Muscle of leg (tissue), 11 donors: ENCODE results near the gene DUOX1. TPM values are rescaled to one million over a fixed set of nuclear protein-coding genes. Genes with fewer than 3 reads are reported as not detected.

Source experiments
- DNase-seq: peaks from one replicate; pipeline ENCODE4 v3.0.0; 2013
- H3K27ac ChIP-seq: one replicate; pipeline ENCODE4 v1.5.1; 2013; ENCODE audit warnings: mild to moderate bottlenecking, low read length, control low read depth
- H3K27me3 ChIP-seq: one replicate; pipeline ENCODE4 v1.6.1; 2013; ENCODE audit warnings: low read length; ENCODE audit not compliant: control insufficient read depth, insufficient read depth
- H3K36me3 ChIP-seq: one replicate; pipeline ENCODE4 v1.6.1; 2013; ENCODE audit warnings: low read length; ENCODE audit not compliant: control insufficient read depth, insufficient read depth
- H3K4me1 ChIP-seq: one replicate; pipeline ENCODE4 v1.6.1; 2013; ENCODE audit warnings: low read length; ENCODE audit not compliant: control insufficient read depth, insufficient read depth
- H3K4me3 ChIP-seq: one replicate; pipeline ENCODE4 v1.5.1; 2013; ENCODE audit warnings: low read length, control low read depth
- H3K9me3 ChIP-seq: replicated peaks from 2 replicates; pipeline ENCODE4 v1.6.1; 2013; ENCODE audit warnings: low read depth, low read length; ENCODE audit not compliant: control insufficient read depth
- WGBS: methylation state at CpG from one replicate; pipeline ENCODE4 v1.1.5; 2013; ENCODE audit warnings: missing lambda C conversion rate; ENCODE audit not compliant: insufficient coverage; 5-methylcytosine and 5-hydroxymethylcytosine counted together
- polyA plus RNA-seq, 8 donors: library from polyadenylated mRNA; unstranded; fragments of 120-200 nt; gene quantifications; one replicate each; pipeline versions ENCODE4 v1.2.1 to v1.2.3, GENCODE V29; 2013; ENCODE audit warnings: inconsistent platforms in 1 of 8, low replicate concordance in 1 of 8; ENCODE audit not compliant: insufficient read length in 8 of 8, insufficient read depth in 1 of 8
- total RNA-seq: library from RNA; stranded (reverse); fragments of 120-200 nt; gene quantifications from one replicate; pipeline ENCODE4 v1.2.4, GENCODE V29; 2013

Gene DUOX1
- total and polyA plus RNA-seq, 9 donors, result 0.04 to 3.2 (median 1.4) TPM

DNA sequence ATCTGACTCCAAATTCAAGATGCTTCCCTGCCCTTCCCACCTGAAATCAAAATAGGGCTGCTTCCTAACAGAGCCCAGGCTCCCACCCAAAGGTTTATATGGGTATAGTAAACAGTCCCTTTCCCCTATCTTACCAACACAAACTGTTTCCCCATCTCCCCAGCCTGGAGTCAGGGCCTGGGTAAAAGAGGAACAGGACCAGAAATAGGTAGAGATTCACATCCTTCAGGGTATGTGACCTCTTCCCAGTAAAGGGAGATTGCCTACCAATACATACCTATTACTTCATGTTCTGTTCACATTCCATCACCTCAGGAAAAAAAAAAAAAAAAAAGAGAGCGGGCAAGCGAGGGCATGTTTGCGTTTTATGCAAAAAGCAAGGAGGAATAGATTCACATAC, 67.7 kb downstream of the DUOX1 start:
- no peaks in the 10 kb centered on the region for H3K27me3 ChIP-seq
- H3K4me1 ChIP-seq, result peaks cover 7% of the 10 kb centered on the region
- WGBS, result no CpG with 5 or more reads among the region's 3 CpGs
- DNase-seq, result no peak
- H3K27ac ChIP-seq, result no peak overlapping the region
- no peaks in the 10 kb centered on the region for H3K36me3 ChIP-seq
- H3K9me3 ChIP-seq, result no peaks in the 10 kb centered on the region
- peak overlapping the region; percentile 93 for H3K4me3 ChIP-seq

DNA sequence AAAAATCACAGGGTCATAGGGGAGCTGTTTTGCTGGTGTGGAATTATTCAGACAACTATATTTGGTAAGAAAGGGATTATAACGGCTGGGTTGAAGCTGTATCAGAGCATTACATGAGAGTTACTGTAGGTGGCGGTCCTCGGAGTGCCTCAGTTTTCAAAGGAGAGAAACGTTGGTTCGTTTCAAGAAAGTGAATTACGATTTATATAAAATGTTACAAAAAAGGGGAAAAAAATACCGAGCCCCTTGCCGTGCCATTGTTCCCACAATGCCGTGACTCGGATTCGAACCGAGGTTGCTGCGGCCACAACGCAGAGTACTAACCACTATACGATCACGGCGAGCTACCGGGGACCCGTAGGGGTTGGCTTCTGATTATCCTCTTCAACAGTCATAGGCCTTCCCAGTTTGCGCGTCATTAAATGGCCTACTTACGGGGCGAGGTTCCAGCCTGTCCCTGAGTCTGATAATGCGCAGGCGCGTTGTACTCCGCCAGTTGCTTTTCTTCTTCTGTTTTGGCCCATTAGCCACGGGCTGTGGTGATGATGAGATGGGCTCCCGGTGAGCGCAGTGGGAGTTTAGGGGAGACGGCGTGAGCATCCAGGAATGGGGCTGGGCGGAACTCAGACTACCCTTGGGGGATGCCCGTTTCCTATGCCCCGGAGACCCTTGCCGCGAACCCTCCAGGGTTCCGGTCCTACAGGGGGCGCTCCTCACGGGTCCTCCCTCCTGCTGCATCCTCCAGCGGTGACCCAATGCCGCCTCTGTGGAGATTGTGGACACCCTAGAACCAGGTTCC, 68.7 kb downstream of the DUOX1 start:
- DNase-seq, result peak; percentile 99
- H3K27me3 ChIP-seq, result no peaks in the 10 kb centered on the region
- H3K4me3 ChIP-seq, result peak overlapping the region; percentile 93
- under 1% methylated on average over 25 of the region's 42 CpGs for WGBS
- H3K36me3 ChIP-seq, result no peaks in the 10 kb centered on the region
- peaks cover 7% of the 10 kb centered on the region for H3K4me1 ChIP-seq
- peak overlapping the region; percentile 98 for H3K27ac ChIP-seq
- H3K9me3 ChIP-seq, result no peaks in the 10 kb centered on the region

DNA sequence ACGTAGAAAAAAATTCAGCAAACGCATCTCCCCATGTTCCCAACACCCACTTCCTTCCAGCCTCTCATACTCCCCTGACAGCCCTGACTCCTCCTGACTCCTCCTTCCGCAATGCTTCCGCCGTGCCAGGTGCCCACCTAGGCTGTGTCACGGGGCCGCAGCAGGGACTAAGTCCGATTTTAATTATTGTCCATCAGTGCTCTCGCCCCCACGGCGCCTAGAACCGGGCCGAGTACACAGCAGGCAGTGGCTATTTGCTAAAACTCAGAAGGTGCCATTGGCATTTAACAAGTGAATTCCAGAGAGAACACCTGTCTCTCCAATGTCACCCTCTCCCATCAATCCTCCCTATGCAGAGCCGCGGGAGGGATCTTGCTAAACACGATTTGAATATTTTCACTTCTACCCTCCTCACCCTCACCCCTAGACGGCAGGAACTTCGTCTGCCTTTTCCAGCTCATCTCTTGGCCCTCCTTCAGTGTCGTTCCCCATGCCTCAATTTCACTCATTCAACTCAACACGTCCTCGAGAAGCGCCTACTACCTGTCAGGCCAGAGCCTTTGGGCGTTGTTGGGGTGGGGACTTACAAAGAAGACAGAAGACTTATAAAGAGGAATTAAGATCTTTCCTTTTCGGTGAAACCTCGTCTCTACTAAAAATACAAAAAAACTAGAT, 69.5 kb downstream of the DUOX1 start:
- under 1% methylated on average over 18 of the region's 25 CpGs for WGBS
- no peaks in the 10 kb centered on the region for H3K9me3 ChIP-seq

DNA sequence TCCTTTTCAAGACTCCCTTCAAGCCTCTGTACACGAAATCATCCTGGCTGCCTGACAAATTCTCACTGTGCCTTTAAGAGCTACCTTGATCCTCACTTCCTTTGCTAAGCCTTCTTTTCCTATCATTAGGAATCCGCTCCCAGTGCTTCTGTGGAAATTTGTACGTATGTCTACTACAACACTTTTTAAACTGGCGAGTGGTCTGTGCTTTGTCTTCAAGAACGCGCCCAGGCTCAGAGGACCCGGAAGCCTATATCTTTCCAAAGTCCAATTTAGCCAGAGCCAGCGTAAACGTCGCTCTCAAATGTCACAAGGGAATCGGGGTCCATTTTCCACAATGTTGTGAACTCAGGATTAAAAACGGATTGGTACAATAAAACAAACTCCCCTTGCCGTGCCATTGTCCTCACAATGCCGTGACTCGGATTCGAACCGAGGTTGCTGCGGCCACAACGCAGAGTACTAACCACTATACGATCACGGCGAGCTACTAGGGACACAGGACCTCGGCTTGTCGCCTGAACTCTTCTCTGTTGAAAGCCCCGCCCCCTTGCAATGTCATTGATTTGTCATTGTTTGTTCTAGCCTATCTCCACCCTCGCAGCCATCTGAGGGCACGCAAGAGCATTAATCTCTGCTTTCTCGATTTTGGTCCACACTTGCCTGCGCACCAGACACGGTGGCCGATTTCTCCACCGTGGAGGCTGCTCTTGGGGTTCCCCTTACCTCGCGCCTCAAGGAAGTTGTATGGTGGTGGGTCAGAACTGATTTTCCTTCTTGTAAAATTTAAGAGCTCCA, 70.4 kb downstream of the DUOX1 start:
- Histone ChIP-seq H3K4me1 (peaks cover 7% of the 10 kb centered on the region), H3K27me3 (no peaks in the 10 kb centered on the region), H3K4me3 (peak overlapping the region; percentile 93), H3K9me3 (no peaks in the 10 kb centered on the region), H3K36me3 (no peaks in the 10 kb centered on the region), H3K27ac (peak overlapping the region; percentile 98)
- WGBS, result 0% methylated on average over 24 of the region's 34 CpGs
- peak; percentile 98 for DNase-seq

More for the DNA sequence above, 69.5 kb downstream of the DUOX1 start:
- Histone ChIP-seq H3K4me1 (peaks cover 7% of the 10 kb centered on the region), H3K36me3 (no peaks in the 10 kb centered on the region), H3K27ac (peak overlapping the region; percentile 98), H3K27me3 (no peaks in the 10 kb centered on the region), H3K4me3 (peak overlapping the region; percentile 93)
- DNase-seq, result peak; percentile 69

DNA sequence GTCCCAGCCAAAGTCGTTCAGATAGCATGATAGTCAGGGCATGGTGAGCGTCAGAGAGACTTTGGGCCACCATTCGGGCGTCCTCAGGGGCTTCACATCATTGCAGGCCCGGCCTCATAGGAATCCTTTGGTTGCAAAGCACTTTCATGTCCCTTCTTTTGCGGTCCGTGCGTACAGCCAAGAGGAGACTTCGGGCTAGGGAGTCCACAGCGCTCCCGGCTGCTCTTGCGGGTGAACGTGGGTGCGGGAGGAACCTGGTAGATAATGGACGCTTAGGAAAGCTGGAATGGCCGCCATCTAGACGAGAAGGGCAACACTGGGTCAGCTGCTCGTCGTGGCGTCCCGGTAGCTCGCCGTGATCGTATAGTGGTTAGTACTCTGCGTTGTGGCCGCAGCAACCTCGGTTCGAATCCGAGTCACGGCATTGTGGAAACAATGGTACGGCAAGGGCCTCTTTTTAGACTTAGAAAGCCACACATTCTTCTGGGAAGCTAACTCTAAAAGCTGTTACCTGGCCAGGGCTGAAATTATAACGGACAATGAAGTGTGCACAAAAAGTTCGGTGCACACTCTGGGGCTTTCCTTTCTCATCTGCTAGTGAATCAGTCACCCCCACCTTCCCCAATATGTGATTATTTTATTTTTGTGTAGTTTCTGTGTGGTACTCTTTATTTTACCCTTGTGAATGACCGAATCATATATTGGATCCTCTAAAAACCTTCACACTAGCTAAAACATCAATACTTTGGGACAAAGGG, 71.2 kb downstream of the DUOX1 start:
- Histone ChIP-seq H3K36me3 (no peaks in the 10 kb centered on the region), H3K27me3 (no peaks in the 10 kb centered on the region), H3K4me1 (peaks cover 7% of the 10 kb centered on the region), H3K9me3 (no peaks in the 10 kb centered on the region), H3K27ac (peak overlapping the region; percentile 98), H3K4me3 (peak overlapping the region; percentile 93)
- 2% methylated on average over 30 of the region's 34 CpGs for WGBS
- peak; percentile 93 for DNase-seq

DNA sequence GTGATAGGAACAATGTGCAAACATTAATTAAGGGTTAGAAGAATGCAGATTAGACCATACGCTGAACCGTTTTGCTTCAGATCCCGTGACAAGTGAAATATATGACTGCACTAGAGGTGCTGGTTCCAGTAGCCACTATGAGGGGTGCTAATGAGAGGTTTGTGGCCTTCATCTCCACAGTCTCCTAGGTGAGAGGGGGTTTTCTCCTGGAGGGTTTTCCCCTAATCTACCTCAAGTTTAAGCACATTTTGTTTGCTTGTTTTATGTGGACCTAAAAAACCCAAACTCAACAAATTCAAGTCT, 71.7 kb downstream of the DUOX1 start:
- no peak overlapping the region for H3K4me3 ChIP-seq
- H3K9me3 ChIP-seq, result no peaks in the 10 kb centered on the region
- peaks cover 7% of the 10 kb centered on the region for H3K4me1 ChIP-seq
- DNase-seq, result no peak
- 40% methylated on average over 1 of the region's 3 CpGs for WGBS
- H3K36me3 ChIP-seq, result no peaks in the 10 kb centered on the region
- no peaks in the 10 kb centered on the region for H3K27me3 ChIP-seq
- H3K27ac ChIP-seq, result peak overlapping the region; percentile 98

DNA sequence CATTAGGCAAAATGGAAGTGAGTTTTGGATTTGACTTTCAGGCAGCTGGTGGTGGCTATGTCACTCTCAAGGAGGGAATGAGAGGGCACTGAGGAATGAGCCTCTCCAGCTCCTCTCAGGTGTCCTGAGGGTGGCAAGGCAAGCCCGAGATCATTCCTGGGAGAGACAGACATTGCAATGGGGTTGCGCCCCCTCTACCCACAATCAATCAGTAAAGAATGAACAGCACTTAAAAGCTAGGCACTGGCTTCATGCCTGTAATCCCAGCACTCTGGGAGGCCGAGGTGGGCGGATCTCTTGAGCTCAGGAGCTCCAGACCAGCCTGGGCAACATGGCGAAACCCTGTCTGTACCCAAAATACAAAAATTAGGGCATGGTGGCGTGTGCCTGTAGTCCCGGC, 72.1 kb downstream of the DUOX1 start:
- H3K27ac ChIP-seq, result no peak overlapping the region
- no peaks in the 10 kb centered on the region for H3K9me3 ChIP-seq
- no peak for DNase-seq
- no peaks in the 10 kb centered on the region for H3K36me3 ChIP-seq
- H3K4me1 ChIP-seq, result peaks cover 7% of the 10 kb centered on the region
- H3K4me3 ChIP-seq, result no peak overlapping the region
- H3K27me3 ChIP-seq, result no peaks in the 10 kb centered on the region
- 86% methylated on average over 4 of the region's 7 CpGs for WGBS

DNA sequence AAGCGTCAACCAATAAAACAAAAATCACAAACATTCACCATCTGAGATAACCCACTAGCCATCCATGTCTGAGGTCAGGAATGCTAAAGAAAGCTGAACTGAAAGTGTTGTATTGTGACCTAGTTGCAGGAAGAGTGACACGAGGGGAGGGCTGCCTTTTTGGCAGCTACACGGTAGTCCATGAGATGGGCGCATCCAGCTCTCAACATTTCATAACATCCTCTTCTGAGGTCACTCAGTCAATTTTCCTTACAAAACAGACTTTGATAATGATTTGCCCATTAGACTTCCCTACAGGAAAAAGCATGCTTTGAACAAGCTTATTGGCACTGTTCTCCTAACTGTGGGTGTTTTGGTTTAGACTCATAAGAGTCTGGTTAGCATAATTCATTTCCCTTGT, 73.4 kb downstream of the DUOX1 start:
- Histone ChIP-seq H3K27ac (no peak overlapping the region), H3K9me3 (no peaks in the 10 kb centered on the region), H3K4me1 (peaks cover 7% of the 10 kb centered on the region), H3K36me3 (no peaks in the 10 kb centered on the region), H3K4me3 (no peak overlapping the region), H3K27me3 (no peaks in the 10 kb centered on the region)
- no CpG with 5 or more reads among the region's 4 CpGs for WGBS
- DNase-seq, result peak; percentile 20

DNA sequence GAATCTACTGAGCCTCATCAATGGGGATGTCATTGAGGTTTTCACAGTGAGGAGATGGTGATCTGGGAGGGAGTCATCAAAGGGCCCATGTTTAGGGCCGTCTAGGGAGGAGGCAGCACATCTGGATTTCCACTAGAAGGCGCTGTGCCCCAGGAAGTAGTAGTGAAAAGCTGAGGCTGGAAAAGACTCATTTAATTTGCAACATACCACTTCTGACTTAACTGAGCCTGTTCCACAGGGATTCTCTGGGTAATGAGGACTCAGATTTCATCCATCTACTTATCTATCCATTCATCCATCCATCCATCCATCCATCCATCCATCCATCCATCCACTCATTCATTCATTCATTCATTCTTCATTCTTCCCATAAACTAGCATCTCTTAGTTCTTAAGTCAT, 75.4 kb downstream of the DUOX1 start:
- peak; percentile 48 for DNase-seq
- H3K4me3 ChIP-seq, result no peak overlapping the region
- no peaks in the 10 kb centered on the region for H3K36me3 ChIP-seq
- H3K9me3 ChIP-seq, result no peaks in the 10 kb centered on the region
- H3K4me1 ChIP-seq, result no peaks in the 10 kb centered on the region
- H3K27ac ChIP-seq, result no peak overlapping the region
- WGBS, result 0% methylated on average over 1 of the region's 2 CpGs
- no peaks in the 10 kb centered on the region for H3K27me3 ChIP-seq
